Hepatocyte (in vitro differentiated cells): Measurements from ENCODE around the gene SSX4B.
"Not testable (repeated sequence)": the region's sequence is repeated elsewhere in the genome, so short reads cannot be mapped to it uniquely, and the experiment has no call there.

Source experiments
- CTCF ChIP-seq: fragments of 200-600 bp; sonication (generic); IDR thresholded peaks from 2 replicates; pipeline ENCODE4 v1.5.1; 2016; ENCODE audit warnings: antibody characterized with exemption, mild to moderate bottlenecking; ENCODE audit not compliant: poor library complexity
- EZH2 ChIP-seq: fragments of 200-600 bp; sonication (generic); IDR thresholded peaks from 2 replicates; pipeline ENCODE4 v1.6.1; 2016; ENCODE audit warnings: antibody characterized with exemption, mild to moderate bottlenecking, borderline replicate concordance
- EZH2phosphoT487 ChIP-seq: fragments of 200-600 bp; sonication (generic); IDR thresholded peaks from one replicate; pipeline ENCODE4 v1.6.1; 2018; ENCODE audit warnings: antibody characterized with exemption, mild to moderate bottlenecking, low read depth, moderate library complexity; ENCODE audit not compliant: unreplicated experiment, severe bottlenecking

GRCh38 chrX:48370408-48370807 is 41.4 kb downstream of the SSX4B start:
- TF ChIP-seq CTCF, EZH2, EZH2phosphoT487: not testable (repeated sequence)
